MM.1S (cell line): ENCODE measurements around the gene PPP2R5C.

Experiments used
- DNase-seq: peaks from one replicate; pipeline ENCODE4 v3.0.0-alpha.2; 2015
- H2AFZ ChIP-seq: fragments of 300-600 bp; sonication (generic); 2 replicates; pipeline ENCODE4 v1.6.0; 2016; ENCODE audit warnings: antibody characterized with exemption, low read length
- H3F3A ChIP-seq: fragments of 300-600 bp; sonication (generic); 2 replicates; pipeline ENCODE4 v1.6.1; 2016; ENCODE audit warnings: mild to moderate bottlenecking, antibody characterized with exemption, low read length, moderate library complexity, mixed read lengths; ENCODE audit not compliant: insufficient read depth
- H3K27ac ChIP-seq: fragments of 300-600 bp; sonication (generic); 2 replicates; pipeline ENCODE4 v1.5.1; 2016; ENCODE audit warnings: mild to moderate bottlenecking, low read length
- H3K27me3 ChIP-seq: fragments of 300-600 bp; sonication (generic); replicated peaks from 2 replicates; pipeline ENCODE4 v1.6.0; 2016; ENCODE audit warnings: low read length; ENCODE audit not compliant: insufficient read depth
- H3K36me3 ChIP-seq: fragments of 300-600 bp; sonication (generic); replicated peaks from 2 replicates; pipeline ENCODE4 v1.6.1; 2016; ENCODE audit warnings: mild to moderate bottlenecking, low read length, mixed read lengths; ENCODE audit not compliant: insufficient read depth
- H3K4me1 ChIP-seq: fragments of 300-600 bp; sonication (generic); 2 replicates; pipeline ENCODE4 v1.6.1; 2016; ENCODE audit warnings: low read length, mixed read lengths
- H3K4me2 ChIP-seq: fragments of 300-600 bp; sonication (generic); 2 replicates; pipeline ENCODE4 v1.6.0; 2016; ENCODE audit warnings: low read depth, low read length
- H3K4me3 ChIP-seq: fragments of 300-600 bp; sonication (generic); 2 replicates; pipeline ENCODE4 v1.5.1; 2016; ENCODE audit warnings: low read length, mixed read lengths
- H3K79me2 ChIP-seq: fragments of 300-600 bp; sonication (generic); 2 replicates; pipeline ENCODE4 v1.6.1; 2016; ENCODE audit warnings: mixed run types, low read length, mixed read lengths
- H3K9ac ChIP-seq: fragments of 300-600 bp; sonication (generic); 2 replicates; pipeline ENCODE4 v1.6.1; 2016; ENCODE audit warnings: low read length, mixed read lengths
- H3K9me2 ChIP-seq: fragments of 300-600 bp; sonication (generic); replicated peaks from 2 replicates; pipeline ENCODE4 v1.6.1; 2016; ENCODE audit warnings: mild to moderate bottlenecking, low read length, mixed read lengths; ENCODE audit not compliant: insufficient read depth
- H3K9me3 ChIP-seq: fragments of 300-600 bp; sonication (generic); replicated peaks from 2 replicates; pipeline ENCODE4 v1.6.1; 2016; ENCODE audit warnings: mild to moderate bottlenecking, low read length, mixed read lengths; ENCODE audit not compliant: insufficient read depth
- H4K20me1 ChIP-seq: fragments of 300-600 bp; sonication (generic); 2 replicates; pipeline ENCODE4 v1.6.1; 2016; ENCODE audit warnings: mild to moderate bottlenecking, low read length, moderate library complexity, mixed read lengths; ENCODE audit not compliant: insufficient read depth
- CTCF ChIP-seq: fragments of 300-600 bp; sonication (generic); IDR thresholded peaks from 2 replicates; pipeline ENCODE4 v1.5.1; 2016; ENCODE audit warnings: antibody characterized with exemption, low read length, mixed read lengths
- EZH2 ChIP-seq: fragments of 300-600 bp; sonication (generic); optimal IDR thresholded peaks from 2 replicates; pipeline ENCODE3; 2017; ENCODE audit warnings: low read depth, mild to moderate bottlenecking, antibody characterized with exemption, low read length, mixed read lengths
- EZH2phosphoT487 ChIP-seq: fragments of 300-600 bp; sonication (generic); IDR thresholded peaks from 2 replicates; pipeline ENCODE4 v1.6.1; 2018; ENCODE audit warnings: antibody characterized with exemption, low read length

PPP2R5C gene

DNA sequence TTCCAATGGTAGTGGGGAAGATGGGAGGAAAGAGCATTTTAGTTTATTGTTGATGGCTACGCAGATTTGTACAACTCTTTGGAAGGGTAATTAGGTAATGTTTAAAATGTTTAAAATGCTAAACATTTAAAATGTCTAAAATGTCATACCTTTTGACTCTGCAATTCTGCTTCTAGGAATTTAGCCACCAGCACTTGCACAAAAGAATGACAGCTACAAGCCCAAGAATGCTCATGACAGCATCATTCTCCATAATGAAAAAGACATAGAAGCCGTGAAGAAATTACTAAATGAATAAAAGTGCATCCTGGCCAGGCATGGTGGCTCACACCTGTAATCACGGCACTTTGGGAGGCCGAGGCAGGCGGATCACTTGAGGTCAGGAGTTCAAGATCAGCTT lies 182.9 kb downstream of the PPP2R5C start:
- H3K36me3 ChIP-seq, result no peaks in the 10 kb centered on the region
- no peak for DNase-seq
- no peaks in the 10 kb centered on the region for H3K4me1 ChIP-seq
- H4K20me1 ChIP-seq, result no peaks in the 10 kb centered on the region
- H3K27ac ChIP-seq, result no peak overlapping the region
- H3K4me3 ChIP-seq, result no peak overlapping the region
- H3F3A ChIP-seq, result peaks cover 4% of the 10 kb centered on the region; the same call in 1 of the 2 replicates
- no peaks in the 10 kb centered on the region for H3K9me3 ChIP-seq
- no peaks in the 10 kb centered on the region for H3K27me3 ChIP-seq
- H2AFZ ChIP-seq, result no peak overlapping the region
- H3K4me2 ChIP-seq, result no peak overlapping the region
- peaks cover 8% of the 10 kb centered on the region; the same call in 1 of the 2 replicates for H3K79me2 ChIP-seq
- TF ChIP-seq EZH2phosphoT487, result no peak
- TF ChIP-seq CTCF, result no peak
- TF ChIP-seq EZH2, result no peak
- H3K9ac ChIP-seq, result no peak overlapping the region
- no peaks in the 10 kb centered on the region for H3K9me2 ChIP-seq

- Histone ChIP-seq H3F3A (peaks cover 4% of the 10 kb centered on the region; the same call in 1 of the 2 replicates), H3K9me3 (no peaks in the 10 kb centered on the region), H3K9ac (no peak overlapping the region), H3K79me2 (peaks cover 8% of the 10 kb centered on the region; the same call in 1 of the 2 replicates), H3K36me3 (no peaks in the 10 kb centered on the region), H4K20me1 (no peaks in the 10 kb centered on the region), H3K27ac (no peak overlapping the region), H3K4me1 (no peaks in the 10 kb centered on the region), H2AFZ (no peak overlapping the region), H3K27me3 (no peaks in the 10 kb centered on the region), H3K4me2 (no peak overlapping the region), H3K9me2 (no peaks in the 10 kb centered on the region), H3K4me3 (no peak overlapping the region)
- no peak for DNase-seq
- no peak for TF ChIP-seq CTCF
- TF ChIP-seq EZH2phosphoT487, result no peak
- no peak for TF ChIP-seq EZH2
Observed at GRCh38 chr14:101945171-101945570, 183.7 kb downstream of the PPP2R5C start.

DNA sequence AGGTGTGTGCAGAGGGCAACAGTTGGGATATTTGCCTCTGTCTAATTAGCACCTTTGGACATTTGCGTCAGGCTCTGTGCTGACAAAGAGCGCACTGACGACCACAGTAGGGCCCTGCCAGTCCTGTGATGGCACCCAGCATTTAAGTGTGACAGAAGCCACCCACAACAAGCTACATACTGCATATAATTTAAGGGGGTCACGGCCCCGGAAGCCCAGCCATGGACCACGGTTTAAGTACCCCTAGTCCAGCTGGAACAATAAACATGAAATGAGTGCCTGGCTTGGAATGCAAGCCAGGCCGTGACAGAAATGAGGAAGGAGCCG lies 186.0 kb downstream of the PPP2R5C start:
- H4K20me1 ChIP-seq, result no peaks in the 10 kb centered on the region
- H3K27ac ChIP-seq, result peak overlapping the region; percentile 83
- H3K36me3 ChIP-seq, result no peaks in the 10 kb centered on the region
- peak overlapping the region; percentile 53 for H3K4me2 ChIP-seq
- H3K79me2 ChIP-seq, result peaks cover 8% of the 10 kb centered on the region; the same call in 1 of the 2 replicates
- H3K4me1 ChIP-seq, result no peaks in the 10 kb centered on the region
- H3K9ac ChIP-seq, result peak overlapping the region; percentile 98
- TF ChIP-seq CTCF (no peak), EZH2 (no peak), EZH2phosphoT487 (no peak)
- no peaks in the 10 kb centered on the region for H3K9me2 ChIP-seq
- H3K4me3 ChIP-seq, result peak overlapping the region; percentile 93
- peak overlapping the region; percentile 23; the same call in 1 of the 2 replicates for H2AFZ ChIP-seq
- peaks cover 4% of the 10 kb centered on the region; the same call in 1 of the 2 replicates for H3F3A ChIP-seq
- H3K27me3 ChIP-seq, result no peaks in the 10 kb centered on the region
- no peak for DNase-seq
- no peaks in the 10 kb centered on the region for H3K9me3 ChIP-seq
